ENCODE results near the gene SORCS2.

Gene SORCS2

GRCh38 chr4:7256984-7257810 lies 64.9 kb downstream of the SORCS2 start:
- Mint-ChIP-seq H3K27me3 (peaks cover 67 to 91% of the 10 kb centered on the region in 2 donors), H3K4me3 (no peak overlapping the region), H3K9me3 (peaks cover 3 to 9% of the 10 kb centered on the region in 2 donors), H3K27ac (no peak overlapping the region), H3K4me1 (ENCODE audit: low read depth in 2 of 2) (no peaks in the 10 kb centered on the region), H3K36me3 (ENCODE audit: insufficient read depth) (peaks cover 2% of the 10 kb centered on the region)
- no peak for DNase-seq
- ATAC-seq (replicated peaks), result no peak

- Mint-ChIP-seq H3K4me3 (no peak overlapping the region), H3K27ac (no peak overlapping the region), H3K4me1 (ENCODE audit: low read depth in 2 of 2) (no peaks in the 10 kb centered on the region), H3K9me3 (peaks cover 3 to 9% of the 10 kb centered on the region in 2 donors), H3K36me3 (ENCODE audit: insufficient read depth) (peaks cover 2% of the 10 kb centered on the region), H3K27me3 (peaks cover 75 to 93% of the 10 kb centered on the region in 2 donors)
- DNase-seq, result no peak
- ATAC-seq (replicated peaks), result no peak
Measured at GRCh38 chr4:7259039-7259438, 66.7 kb downstream of the SORCS2 start.

- Mint-ChIP-seq H3K9me3 (peaks cover 3 to 9% of the 10 kb centered on the region in 2 donors), H3K27me3 (peaks cover 61 to 95% of the 10 kb centered on the region in 2 donors), H3K36me3 (ENCODE audit: insufficient read depth) (no peaks in the 10 kb centered on the region), H3K4me1 (ENCODE audit: low read depth in 2 of 2) (no peaks in the 10 kb centered on the region), H3K27ac (no peak overlapping the region), H3K4me3 (no peak overlapping the region)
- DNase-seq, result no peak
- ATAC-seq (replicated peaks), result no peak
Measured at GRCh38 chr4:7260569-7260968, 68.2 kb downstream of the SORCS2 start.

- Mint-ChIP-seq H3K36me3 (ENCODE audit: insufficient read depth) (no peaks in the 10 kb centered on the region), H3K27me3 (peaks cover 67 to 95% of the 10 kb centered on the region in 2 donors), H3K4me1 (ENCODE audit: low read depth in 2 of 2) (no peaks in the 10 kb centered on the region), H3K9me3 (peaks cover 3 to 9% of the 10 kb centered on the region in 2 donors), H3K27ac (no peak overlapping the region), H3K4me3 (no peak overlapping the region)
- ATAC-seq (replicated peaks) (no peak), DNase-seq (no peak)
Measured at GRCh38 chr4:7261087-7261486, 68.7 kb downstream of the SORCS2 start.

GRCh38 chr4:7261536-7261935 lies 69.2 kb downstream of the SORCS2 start:
- Mint-ChIP-seq H3K9me3 (peaks cover 3 to 9% of the 10 kb centered on the region in 2 donors), H3K36me3 (ENCODE audit: insufficient read depth) (no peaks in the 10 kb centered on the region), H3K4me3 (no peak overlapping the region), H3K4me1 (ENCODE audit: low read depth in 2 of 2) (no peaks in the 10 kb centered on the region), H3K27me3 (peaks cover 68 to 95% of the 10 kb centered on the region in 2 donors), H3K27ac (no peak overlapping the region)
- DNase-seq (no peak), ATAC-seq (replicated peaks) (no peak)

- H3K36me3 Mint-ChIP-seq (ENCODE audit: insufficient read depth), result no peaks in the 10 kb centered on the region
- no peaks in the 10 kb centered on the region for H3K4me1 Mint-ChIP-seq (ENCODE audit: low read depth in 2 of 2)
- peaks cover 3 to 9% of the 10 kb centered on the region in 2 donors for H3K9me3 Mint-ChIP-seq
- DNase-seq, result no peak
- H3K27ac Mint-ChIP-seq, result no peak overlapping the region
- H3K4me3 Mint-ChIP-seq, result no peak overlapping the region
- no peak for ATAC-seq (replicated peaks)
- H3K27me3 Mint-ChIP-seq, result peaks cover 67 to 95% of the 10 kb centered on the region in 2 donors
Measured at GRCh38 chr4:7262134-7262533, 69.8 kb downstream of the SORCS2 start.

- Mint-ChIP-seq H3K4me1 (ENCODE audit: low read depth in 2 of 2) (no peaks in the 10 kb centered on the region), H3K4me3 (no peak overlapping the region), H3K27me3 (peaks cover 65 to 92% of the 10 kb centered on the region in 2 donors), H3K9me3 (peaks cover 3 to 9% of the 10 kb centered on the region in 2 donors), H3K27ac (no peak overlapping the region), H3K36me3 (ENCODE audit: insufficient read depth) (no peaks in the 10 kb centered on the region)
- DNase-seq (no peak), ATAC-seq (replicated peaks) (no peak)
Measured at GRCh38 chr4:7263166-7263565, 70.8 kb downstream of the SORCS2 start.

GRCh38 chr4:7264694-7265093 lies 72.4 kb downstream of the SORCS2 start:
- Mint-ChIP-seq H3K9me3 (peaks cover under 1 to 3% of the 10 kb centered on the region in 2 donors), H3K27me3 (peaks cover 59 to 88% of the 10 kb centered on the region in 2 donors), H3K36me3 (ENCODE audit: insufficient read depth) (no peaks in the 10 kb centered on the region), H3K4me3 (no peak overlapping the region), H3K4me1 (ENCODE audit: low read depth in 2 of 2) (no peaks in the 10 kb centered on the region), H3K27ac (no peak overlapping the region)
- no peak for DNase-seq
- no peak for ATAC-seq (replicated peaks)

- no peak overlapping the region for H3K4me3 Mint-ChIP-seq
- ATAC-seq (replicated peaks) (no peak), DNase-seq (no peak)
- H3K9me3 Mint-ChIP-seq, result no peaks in the 10 kb centered on the region
- peaks cover 54 to 83% of the 10 kb centered on the region in 2 donors for H3K27me3 Mint-ChIP-seq
- H3K4me1 Mint-ChIP-seq (ENCODE audit: low read depth in 2 of 2), result no peaks in the 10 kb centered on the region
- H3K36me3 Mint-ChIP-seq (ENCODE audit: insufficient read depth), result no peaks in the 10 kb centered on the region
- H3K27ac Mint-ChIP-seq, result no peak overlapping the region
Measured at GRCh38 chr4:7266525-7267292, 74.4 kb downstream of the SORCS2 start.

- H3K27ac Mint-ChIP-seq, result no peak overlapping the region
- H3K27me3 Mint-ChIP-seq, result peaks cover 46 to 79% of the 10 kb centered on the region in 2 donors
Measured at GRCh38 chr4:7267829-7268228, 75.5 kb downstream of the SORCS2 start.

GRCh38 chr4:7268941-7269340 lies 76.6 kb downstream of the SORCS2 start:
- DNase-seq (no peak), ATAC-seq (replicated peaks) (no peak)
- peaks cover 46 to 79% of the 10 kb centered on the region in 2 donors for H3K27me3 Mint-ChIP-seq
- H3K27ac Mint-ChIP-seq, result no peak overlapping the region
- H3K4me3 Mint-ChIP-seq, result no peak overlapping the region
- no peaks in the 10 kb centered on the region for H3K9me3 Mint-ChIP-seq
- H3K4me1 Mint-ChIP-seq (ENCODE audit: low read depth in 2 of 2), result no peaks in the 10 kb centered on the region
- H3K36me3 Mint-ChIP-seq (ENCODE audit: insufficient read depth), result no peaks in the 10 kb centered on the region

More at GRCh38 chr4:7267829-7268228, 75.5 kb downstream of the SORCS2 start:
- Mint-ChIP-seq H3K4me1 (ENCODE audit: low read depth in 2 of 2) (no peaks in the 10 kb centered on the region), H3K9me3 (no peaks in the 10 kb centered on the region), H3K36me3 (ENCODE audit: insufficient read depth) (no peaks in the 10 kb centered on the region), H3K4me3 (no peak overlapping the region)
- ATAC-seq (replicated peaks), result no peak
- DNase-seq, result no peak

GRCh38 chr4:7270121-7270520 lies 77.8 kb downstream of the SORCS2 start:
- H3K9me3 Mint-ChIP-seq, result no peaks in the 10 kb centered on the region
- peaks cover 3% of the 10 kb centered on the region for H3K36me3 Mint-ChIP-seq (ENCODE audit: insufficient read depth)
- peaks cover 51 to 77% of the 10 kb centered on the region in 2 donors for H3K27me3 Mint-ChIP-seq
- no peak for DNase-seq
- H3K4me3 Mint-ChIP-seq, result no peak overlapping the region
- H3K4me1 Mint-ChIP-seq (ENCODE audit: low read depth in 2 of 2), result no peaks in the 10 kb centered on the region
- H3K27ac Mint-ChIP-seq, result no peak overlapping the region
- no peak for ATAC-seq (replicated peaks)

GRCh38 chr4:7272404-7272803 lies 80.1 kb downstream of the SORCS2 start:
- H3K27ac Mint-ChIP-seq, result no peak overlapping the region
- peaks cover 33 to 72% of the 10 kb centered on the region in 2 donors for H3K27me3 Mint-ChIP-seq
- H3K4me3 Mint-ChIP-seq, result no peak overlapping the region
- no peak for ATAC-seq (replicated peaks)
- no peak for DNase-seq
- H3K9me3 Mint-ChIP-seq, result no peaks in the 10 kb centered on the region
- H3K36me3 Mint-ChIP-seq (ENCODE audit: insufficient read depth), result peaks cover 3% of the 10 kb centered on the region
- no peaks in the 10 kb centered on the region for H3K4me1 Mint-ChIP-seq (ENCODE audit: low read depth in 2 of 2)
